ENCODE results near the gene ELOB. TPM values are rescaled to one million over a fixed set of nuclear protein-coding genes. Genes with fewer than 3 reads are reported as not detected.

The ELOB gene
- total and polyA plus RNA-seq, 2 experiments from 2014 or later = 255 to 642 TPM

DNA sequence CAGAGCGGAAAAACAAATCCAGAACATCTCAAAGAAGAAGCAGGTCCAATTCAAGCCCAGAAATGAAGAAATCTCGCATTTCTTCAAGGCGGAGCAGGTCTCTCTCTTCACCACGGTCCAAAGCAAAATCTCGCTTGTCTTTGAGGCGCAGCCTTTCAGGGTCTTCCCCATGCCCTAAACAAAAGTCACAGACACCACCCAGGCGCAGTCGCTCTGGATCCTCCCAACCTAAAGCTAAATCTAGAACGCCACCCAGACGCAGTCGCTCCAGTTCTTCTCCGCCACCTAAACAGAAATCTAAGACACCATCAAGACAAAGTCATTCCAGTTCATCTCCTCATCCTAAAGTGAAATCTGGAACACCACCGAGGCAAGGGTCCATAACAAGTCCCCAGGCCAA lies 14.4 kb downstream of the ELOB start:
- Histone ChIP-seq H3K9me3 (ENCODE audit: low read depth) (no peaks in the 10 kb centered on the region), H3K4me2 (no peak overlapping the region), H3K9me2 (replicated peaks; ENCODE audit: insufficient read depth) (no peaks in the 10 kb centered on the region), H3K36me3 (replicated peaks; ENCODE audit: insufficient read depth, low read depth) (peaks cover 36% of the 10 kb centered on the region), H4K20me1 (ENCODE audit: insufficient read depth, poor library complexity, severe bottlenecking) (peaks cover 52% of the 10 kb centered on the region), H3K79me2 (peaks cover 96% of the 10 kb centered on the region), H3K27ac (no peak overlapping the region), H3K27me3 (no peaks in the 10 kb centered on the region), H3K4me1 (ENCODE audit: insufficient read depth) (no peaks in the 10 kb centered on the region), H3K4me3 (no peak overlapping the region), H2AFZ (no peak overlapping the region)
- over 99% methylated on average over 13 of the region's 13 CpGs for whole genome bisulfite sequencing (ENCODE audit: low lambda C conversion rate, missing lambda C conversion rate)
- TF ChIP-seq, protein P1, sequence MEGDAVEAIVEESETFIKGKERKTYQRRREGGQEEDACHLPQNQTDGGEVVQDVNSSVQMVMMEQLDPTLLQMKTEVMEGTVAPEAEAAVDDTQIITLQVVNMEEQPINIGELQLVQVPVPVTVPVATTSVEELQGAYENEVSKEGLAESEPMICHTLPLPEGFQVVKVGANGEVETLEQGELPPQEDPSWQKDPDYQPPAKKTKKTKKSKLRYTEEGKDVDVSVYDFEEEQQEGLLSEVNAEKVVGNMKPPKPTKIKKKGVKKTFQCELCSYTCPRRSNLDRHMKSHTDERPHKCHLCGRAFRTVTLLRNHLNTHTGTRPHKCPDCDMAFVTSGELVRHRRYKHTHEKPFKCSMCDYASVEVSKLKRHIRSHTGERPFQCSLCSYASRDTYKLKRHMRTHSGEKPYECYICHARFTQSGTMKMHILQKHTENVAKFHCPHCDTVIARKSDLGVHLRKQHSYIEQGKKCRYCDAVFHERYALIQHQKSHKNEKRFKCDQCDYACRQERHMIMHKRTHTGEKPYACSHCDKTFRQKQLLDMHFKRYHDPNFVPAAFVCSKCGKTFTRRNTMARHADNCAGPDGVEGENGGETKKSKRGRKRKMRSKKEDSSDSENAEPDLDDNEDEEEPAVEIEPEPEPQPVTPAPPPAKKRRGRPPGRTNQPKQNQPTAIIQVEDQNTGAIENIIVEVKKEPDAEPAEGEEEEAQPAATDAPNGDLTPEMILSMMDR (IDR thresholded peaks at IDR 0.05; ENCODE audit: poor library complexity) = no peak
- TF ChIP-seq EZH2phosphoT487 (IDR thresholded peaks at IDR 0.05; ENCODE audit: low read depth, severe bottlenecking, unreplicated experiment) (no peak), EZH2 (IDR thresholded peaks at IDR 0.05; ENCODE audit: borderline replicate concordance) (no peak)
- no peak for DNase-seq (ENCODE audit: low spot score)

GRCh38 chr16:2761886-2762583 lies 15.0 kb downstream of the ELOB start:
- H4K20me1 ChIP-seq (ENCODE audit: insufficient read depth, poor library complexity, severe bottlenecking) = peaks cover 52% of the 10 kb centered on the region
- 98% methylated on average over 42 of the region's 42 CpGs for WGBS (ENCODE audit: low lambda C conversion rate, missing lambda C conversion rate)
- H3K9me2 ChIP-seq (replicated peaks; ENCODE audit: insufficient read depth) = no peaks in the 10 kb centered on the region
- no peak for DNase-seq (ENCODE audit: low spot score)
- H3K36me3 ChIP-seq (replicated peaks; ENCODE audit: insufficient read depth, low read depth) = peaks cover 36% of the 10 kb centered on the region
- H3K9me3 ChIP-seq (ENCODE audit: low read depth) = no peaks in the 10 kb centered on the region
- H2AFZ ChIP-seq = no peak overlapping the region
- no peak overlapping the region for H3K4me2 ChIP-seq
- H3K27me3 ChIP-seq = no peaks in the 10 kb centered on the region
- H3K79me2 ChIP-seq = peaks cover 98% of the 10 kb centered on the region
- TF ChIP-seq EZH2phosphoT487 (IDR thresholded peaks at IDR 0.05; ENCODE audit: low read depth, severe bottlenecking, unreplicated experiment) (no peak), EZH2 (IDR thresholded peaks at IDR 0.05; ENCODE audit: borderline replicate concordance) (no peak)
- TF ChIP-seq, protein P1 (IDR thresholded peaks at IDR 0.05; ENCODE audit: poor library complexity) = no peak
- no peak overlapping the region for H3K4me3 ChIP-seq
- H3K4me1 ChIP-seq (ENCODE audit: insufficient read depth) = no peaks in the 10 kb centered on the region
- H3K27ac ChIP-seq = no peak overlapping the region

DNA sequence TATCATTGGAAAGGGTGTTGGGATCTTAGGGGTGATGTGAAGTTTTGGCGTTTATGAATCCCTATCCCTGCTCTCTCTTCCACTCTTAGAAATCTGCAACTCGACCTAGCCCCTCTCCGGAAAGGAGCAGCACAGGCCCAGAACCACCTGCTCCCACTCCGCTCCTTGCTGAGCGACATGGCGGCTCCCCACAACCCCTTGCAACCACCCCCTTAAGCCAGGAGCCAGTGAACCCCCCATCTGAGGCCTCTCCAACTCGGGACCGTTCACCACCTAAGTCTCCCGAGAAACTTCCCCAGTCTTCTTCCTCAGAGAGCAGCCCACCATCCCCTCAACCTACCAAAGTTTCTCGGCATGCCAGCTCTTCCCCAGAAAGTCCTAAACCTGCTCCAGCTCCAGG lies 15.6 kb downstream of the ELOB start:
- no peak for DNase-seq (ENCODE audit: low spot score)
- H3K4me1 ChIP-seq (ENCODE audit: insufficient read depth) = no peaks in the 10 kb centered on the region
- H4K20me1 ChIP-seq (ENCODE audit: insufficient read depth, poor library complexity, severe bottlenecking) = peaks cover 53% of the 10 kb centered on the region
- no peaks in the 10 kb centered on the region for H3K9me2 ChIP-seq (replicated peaks; ENCODE audit: insufficient read depth)
- TF ChIP-seq, protein P1 (IDR thresholded peaks at IDR 0.05; ENCODE audit: poor library complexity) = no peak
- TF ChIP-seq EZH2phosphoT487 (IDR thresholded peaks at IDR 0.05; ENCODE audit: low read depth, severe bottlenecking, unreplicated experiment) (no peak), EZH2 (IDR thresholded peaks at IDR 0.05; ENCODE audit: borderline replicate concordance) (no peak)
- H3K4me2 ChIP-seq = no peak overlapping the region
- no peak overlapping the region for H3K4me3 ChIP-seq
- no peaks in the 10 kb centered on the region for H3K27me3 ChIP-seq
- peaks cover 100% of the 10 kb centered on the region for H3K79me2 ChIP-seq
- peaks cover 36% of the 10 kb centered on the region for H3K36me3 ChIP-seq (replicated peaks; ENCODE audit: insufficient read depth, low read depth)
- 95% methylated on average over 9 of the region's 10 CpGs for WGBS (ENCODE audit: low lambda C conversion rate, missing lambda C conversion rate)
- no peak overlapping the region for H2AFZ ChIP-seq
- no peaks in the 10 kb centered on the region for H3K9me3 ChIP-seq (ENCODE audit: low read depth)
- no peak overlapping the region for H3K27ac ChIP-seq

Data from hepatocyte (in vitro differentiated cells).